Measurements from ENCODE around the gene PRKCH. TPM values are rescaled to one million over a fixed set of nuclear protein-coding genes. Genes with fewer than 3 reads are reported as not detected.

The PRKCH gene
- polyA plus RNA-seq, 4 donors = 9.0 to 18.4 (median 16.1) TPM

GRCh38 chr14:61417883-61418455 is 96.6 kb downstream of the PRKCH start:
- DNase-seq (ENCODE audit: low read depth in 4 of 4, low spot score in 3 of 4) = no peak

- no peak for DNase-seq (ENCODE audit: low read depth in 4 of 4, low spot score in 3 of 4)
These were observed 97.4 kb downstream of the PRKCH start for GRCh38 chr14:61418746-61419145.

GRCh38 chr14:61419201-61419600 is 97.8 kb downstream of the PRKCH start:
- DNase-seq (ENCODE audit: low read depth in 4 of 4, low spot score in 3 of 4) = no peak

- DNase-seq (ENCODE audit: low read depth in 4 of 4, low spot score in 3 of 4) = no peak
These were observed 98.9 kb downstream of the PRKCH start for GRCh38 chr14:61420326-61420725.

GRCh38 chr14:61421212-61421923 is 100.0 kb downstream of the PRKCH start:
- DNase-seq (ENCODE audit: low read depth in 4 of 4, low spot score in 3 of 4) = no peak

GRCh38 chr14:61426048-61426447 is 104.7 kb downstream of the PRKCH start:
- DNase-seq (ENCODE audit: low read depth in 4 of 4, low spot score in 3 of 4) = no peak

DNA sequence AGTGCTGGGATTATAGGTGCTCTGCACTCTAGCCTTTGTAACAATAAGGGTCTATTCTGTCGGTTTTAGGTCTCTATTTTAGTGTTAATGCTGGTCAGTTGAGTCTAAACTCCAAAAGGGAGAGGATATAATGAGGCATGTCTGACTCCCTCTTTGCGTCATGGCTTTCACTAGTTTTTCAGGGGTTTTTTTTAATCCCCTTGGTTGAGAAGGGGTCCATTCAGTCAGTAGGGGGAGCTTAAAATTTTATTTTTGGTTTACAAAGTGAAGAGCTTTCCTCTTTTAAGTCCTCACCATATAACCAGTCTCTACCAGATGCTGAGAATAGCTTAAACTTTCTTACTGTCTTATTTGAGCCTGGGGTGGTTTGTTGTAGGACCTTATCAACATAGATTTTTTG is 106.9 kb downstream of the PRKCH start:
- no peak for DNase-seq (ENCODE audit: low read depth in 4 of 4, low spot score in 3 of 4)

- no peak for DNase-seq (ENCODE audit: low read depth in 4 of 4, low spot score in 3 of 4)
These were observed 107.9 kb downstream of the PRKCH start for GRCh38 chr14:61429316-61429715.

DNA sequence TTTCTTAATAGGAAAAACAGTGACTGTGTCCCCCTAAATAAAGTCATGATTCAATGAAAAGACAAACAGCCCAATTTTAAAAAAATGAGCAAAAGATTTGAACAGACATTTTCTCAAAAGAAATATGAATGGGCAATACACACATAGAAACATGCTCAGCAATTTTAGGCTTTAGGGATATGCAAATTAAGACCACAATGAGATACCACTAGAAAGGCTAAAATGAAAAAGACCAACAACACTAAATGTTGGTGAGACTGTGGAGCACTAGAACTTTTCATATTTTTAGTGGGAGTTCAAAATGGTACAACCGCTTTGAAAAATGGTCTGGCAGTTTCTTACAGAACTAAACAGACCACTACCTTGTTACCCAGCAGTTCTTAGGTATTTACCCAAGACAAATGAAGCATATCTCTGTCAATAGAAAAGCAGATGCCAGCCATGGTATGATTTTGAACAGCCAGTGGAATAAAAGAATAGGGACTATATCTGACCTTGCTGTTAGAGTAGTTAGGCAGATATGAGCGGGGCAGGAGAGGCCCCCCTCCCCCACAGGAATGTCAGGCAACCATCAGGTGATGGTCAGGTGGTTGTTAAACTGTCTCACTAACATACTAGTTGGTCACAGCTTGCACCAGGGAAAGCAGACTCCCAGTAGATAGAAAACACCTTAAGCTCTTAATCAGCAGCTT is 108.8 kb downstream of the PRKCH start:
- no peak for DNase-seq (ENCODE audit: low read depth in 4 of 4, low spot score in 3 of 4)

DNA sequence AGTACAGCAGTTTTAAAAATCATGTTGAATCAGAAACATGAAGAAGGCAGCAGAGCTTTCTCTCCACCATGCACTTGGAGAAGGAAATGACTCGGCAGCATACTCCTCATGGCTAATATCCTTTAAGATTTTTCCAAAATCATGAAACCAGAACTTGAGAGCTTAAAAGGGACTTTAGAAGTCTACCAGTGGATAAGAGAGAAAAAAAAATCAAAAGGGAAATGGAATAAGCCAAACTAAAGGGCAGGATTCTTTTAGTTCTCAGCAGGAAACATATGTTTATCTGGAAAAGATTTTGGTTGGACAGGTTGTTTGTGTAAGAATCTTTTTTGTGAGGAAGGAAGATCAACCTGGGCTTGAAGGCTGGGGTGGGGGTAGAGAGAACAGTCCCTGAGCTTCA is 111.8 kb downstream of the PRKCH start:
- DNase-seq (ENCODE audit: low read depth in 4 of 4, low spot score in 3 of 4) = no peak

DNA sequence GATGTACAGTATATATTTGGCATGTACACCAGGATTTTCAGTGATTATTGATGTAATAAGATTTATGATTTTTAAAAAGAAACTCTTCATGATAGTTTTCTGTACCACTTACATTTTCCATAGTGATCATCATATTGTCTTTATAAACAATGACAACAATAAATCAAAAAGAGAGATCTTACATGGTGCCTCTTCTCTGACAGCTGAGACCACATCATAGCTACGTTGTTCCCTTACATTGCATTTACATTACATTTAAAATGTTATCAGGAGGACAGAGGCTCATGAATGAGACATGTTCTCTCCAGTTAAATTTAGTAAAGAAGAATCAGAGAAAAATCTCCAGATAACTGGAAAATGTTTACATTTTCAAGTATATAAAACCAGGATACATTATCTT is 112.4 kb downstream of the PRKCH start:
- DNase-seq (ENCODE audit: low read depth in 4 of 4, low spot score in 3 of 4) = no peak

DNA sequence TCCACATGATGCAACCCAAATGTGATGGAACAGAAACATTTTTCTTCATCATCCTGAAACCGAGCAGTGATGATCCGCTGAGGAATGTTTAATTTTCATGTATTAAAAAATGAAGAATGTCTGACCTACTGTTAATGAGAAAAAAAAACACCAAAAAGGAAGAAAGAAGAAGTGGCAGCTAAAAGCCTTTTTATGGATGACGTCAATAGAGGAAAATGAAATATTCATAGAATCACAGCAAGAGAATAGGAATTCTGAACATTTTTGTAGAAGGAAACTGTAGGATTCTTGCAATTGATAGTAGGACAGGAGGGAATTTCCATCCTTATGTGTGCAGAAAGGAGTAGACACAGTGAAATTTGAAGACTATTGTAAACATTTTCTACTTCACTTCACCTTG is 112.9 kb downstream of the PRKCH start:
- no peak for DNase-seq (ENCODE audit: low read depth in 4 of 4, low spot score in 3 of 4)

- no peak for DNase-seq (ENCODE audit: low read depth in 4 of 4, low spot score in 3 of 4)
These were observed 114.4 kb downstream of the PRKCH start for GRCh38 chr14:61435563-61436337.

DNA sequence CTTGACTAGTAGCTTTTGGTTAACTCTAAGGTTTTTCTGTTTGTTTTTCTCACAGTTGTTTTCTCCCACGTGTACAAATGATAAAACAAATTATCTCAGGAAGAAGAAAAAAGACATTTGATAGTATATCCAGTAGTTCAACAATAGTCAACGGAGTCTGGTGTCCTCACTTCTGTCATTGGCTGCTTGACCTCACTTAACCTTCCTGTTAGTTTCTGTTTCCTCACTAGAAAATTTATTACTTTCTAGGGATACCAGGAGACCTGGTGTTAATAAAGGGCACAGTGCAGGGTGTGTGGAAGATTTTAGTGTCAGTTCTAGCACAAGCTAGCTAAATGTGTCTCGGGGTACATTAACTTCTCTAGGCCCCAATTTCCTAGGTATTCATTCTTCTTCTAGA is 116.0 kb downstream of the PRKCH start:
- DNase-seq (ENCODE audit: low read depth in 4 of 4, low spot score in 3 of 4) = no peak

DNA sequence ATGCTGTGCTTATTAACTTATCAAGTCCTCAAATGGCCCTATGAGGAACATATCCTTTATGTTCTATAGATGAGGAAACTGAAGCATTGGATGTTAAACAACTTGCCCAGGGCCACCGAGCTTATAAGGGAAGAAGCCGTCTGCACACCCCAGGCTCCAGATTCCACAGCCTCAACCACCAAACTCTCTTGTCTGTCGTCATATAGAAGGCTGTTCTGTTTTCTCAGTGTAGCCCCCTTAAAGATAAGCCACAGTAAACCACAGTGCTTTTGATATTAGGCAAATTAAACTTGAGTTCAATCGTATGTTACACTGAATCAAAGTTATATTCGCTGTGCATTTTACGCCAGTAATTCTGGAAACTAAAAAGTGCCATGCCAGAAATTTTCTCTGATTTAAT is 116.7 kb downstream of the PRKCH start:
- DNase-seq (ENCODE audit: low read depth in 4 of 4, low spot score in 3 of 4) = no peak

DNA sequence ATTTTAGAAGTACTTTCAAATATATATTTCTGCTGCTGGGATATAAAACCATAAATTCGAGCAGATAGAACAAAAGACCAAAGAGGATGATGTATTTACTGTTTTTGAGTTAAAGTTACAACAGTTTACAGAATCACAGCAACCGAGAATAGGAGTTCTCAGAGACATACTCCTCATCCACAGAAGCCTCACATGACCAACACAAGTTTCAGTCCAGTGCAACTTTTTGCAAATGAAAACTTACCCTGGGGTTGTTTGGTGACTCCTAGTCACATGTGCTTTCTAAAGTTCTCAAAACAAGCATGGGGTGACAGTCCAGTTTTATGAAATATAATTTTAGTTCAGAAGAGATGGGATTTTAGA is 117.1 kb downstream of the PRKCH start:
- no peak for DNase-seq (ENCODE audit: low read depth in 4 of 4, low spot score in 3 of 4)

- no peak for DNase-seq (ENCODE audit: low read depth in 4 of 4, low spot score in 3 of 4)
These were observed 117.7 kb downstream of the PRKCH start for GRCh38 chr14:61438860-61439765.

GRCh38 chr14:61439779-61440418 is 118.5 kb downstream of the PRKCH start:
- DNase-seq (ENCODE audit: low read depth in 4 of 4, low spot score in 3 of 4) = no peak

DNA sequence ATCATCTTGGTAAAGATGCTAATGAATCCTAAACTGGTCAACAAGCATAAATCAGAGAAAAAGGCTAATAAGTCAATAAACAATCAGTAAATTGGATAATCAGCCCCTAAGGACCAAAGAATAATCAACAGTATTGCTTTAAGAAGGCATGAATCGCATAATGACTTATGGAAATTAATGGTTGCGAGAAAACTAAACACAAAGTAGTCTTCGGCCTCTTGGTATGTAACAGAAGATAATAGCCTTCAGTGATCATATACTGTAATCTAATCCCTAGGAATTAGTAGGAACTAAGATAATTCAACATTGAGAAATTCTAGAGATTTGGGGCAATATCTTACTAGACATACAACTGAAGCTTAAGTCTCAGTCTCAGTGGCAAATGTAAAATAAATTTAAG is 122.1 kb downstream of the PRKCH start:
- no peak for DNase-seq (ENCODE audit: low read depth in 4 of 4, low spot score in 3 of 4)

- DNase-seq (ENCODE audit: low read depth in 4 of 4, low spot score in 3 of 4) = no peak
These were observed 122.9 kb downstream of the PRKCH start for GRCh38 chr14:61444215-61444768.

Measured in left renal pelvis (tissue), 4 donors.